OCI-LY7 (cell line): Measurements from ENCODE around the gene CDR2L. TPM values are rescaled to one million over a fixed set of nuclear protein-coding genes. Genes with fewer than 3 reads are reported as not detected.
A peak's percentile ranks its signal among the peaks of the same experiment; 100 is the strongest.

Experiments used
- BruUV-seq: library from RNA; stranded (reverse); fragments of 400-500 nt; replicated peaks from 2 replicates; lab custom pipeline; 2021; lab: Mats Ljungman, UMichigan
- CTCF ChIA-PET: fragments of 300-600 bp; sonication (Branson Sonifier 250); formaldehyde crosslinking; loops from one replicate; lab custom pipeline; 2022; ENCODE audit warnings: antibody characterized with exemption; ENCODE audit not compliant: unreplicated experiment; lab: Charles Lee
- POLR2A ChIA-PET: fragments of 300-600 bp; sonication (Branson Sonifier 250); formaldehyde crosslinking; loops from one replicate; lab custom pipeline; 2022; ENCODE audit warnings: antibody characterized with exemption; lab: Charles Lee
- DNase-seq: peaks from one replicate; pipeline ENCODE4 v3.0.0-alpha.2; 2015; ENCODE audit warnings: low spot score
- H2AFZ ChIP-seq: fragments of 200-600 bp; sonication (generic), shearing (Covaris generic); 2 replicates; pipeline ENCODE4 v1.6.1; 2014; ENCODE audit warnings: mild to moderate bottlenecking, antibody characterized with exemption, low read length, moderate library complexity
- H3K27ac ChIP-seq: fragments of 200-600 bp; sonication (generic); 2 replicates; pipeline ENCODE4 v1.5.1; 2014; ENCODE audit warnings: mixed run types, low read depth, mild to moderate bottlenecking, moderate library complexity, low read length, inconsistent platforms; ENCODE audit not compliant: poor library complexity, severe bottlenecking
- H3K36me3 ChIP-seq: fragments of 200-600 bp; sonication (generic); 2 replicates; pipeline ENCODE4 v1.6.1; 2014; ENCODE audit warnings: mild to moderate bottlenecking, antibody characterized with exemption, low read length, moderate library complexity, mixed read lengths; ENCODE audit not compliant: insufficient read depth
- H3K4me1 ChIP-seq: fragments of 200-600 bp; sonication (generic); 2 replicates; pipeline ENCODE4 v1.5.1; 2014; ENCODE audit warnings: mild to moderate bottlenecking, low read length; ENCODE audit not compliant: insufficient read depth, poor library complexity, severe bottlenecking
- H3K4me2 ChIP-seq: fragments of 200-600 bp; sonication (generic); 2 replicates; pipeline ENCODE4 v1.6.1; 2014; ENCODE audit warnings: mild to moderate bottlenecking, low read length
- H3K4me3 ChIP-seq: fragments of 200-600 bp; sonication (generic); 2 replicates; pipeline ENCODE4 v1.5.1; 2014; ENCODE audit warnings: mild to moderate bottlenecking, low read depth, low read length; ENCODE audit not compliant: poor library complexity, severe bottlenecking
- H3K79me2 ChIP-seq: fragments of 200-600 bp; sonication (generic); 2 replicates; pipeline ENCODE4 v1.6.1; 2016; ENCODE audit warnings: low read depth, mild to moderate bottlenecking, low read length, moderate library complexity, mixed read lengths; ENCODE audit not compliant: insufficient read depth
- H3K9me2 ChIP-seq: fragments of 200-600 bp; sonication (generic); 2 replicates; pipeline ENCODE4 v1.6.1; 2016; ENCODE audit warnings: mild to moderate bottlenecking, low read length, mixed read lengths; ENCODE audit not compliant: insufficient read depth
- H3K9me3 ChIP-seq: fragments of 200-600 bp; sonication (generic); 2 replicates; pipeline ENCODE4 v1.6.1; 2014; ENCODE audit warnings: mild to moderate bottlenecking, mixed run types, low read length, mixed read lengths
- H4K20me1 ChIP-seq: fragments of 200-600 bp; sonication (generic); 2 replicates; pipeline ENCODE4 v1.6.1; 2014; ENCODE audit warnings: mild to moderate bottlenecking, antibody characterized with exemption, low read length, moderate library complexity, mixed read lengths; ENCODE audit not compliant: insufficient read depth
- CTCF ChIP-seq: fragments of 200-600 bp; sonication (generic); conservative IDR thresholded peaks from 2 replicates; pipeline ENCODE4 v1.5.1; 2014; ENCODE audit warnings: mild to moderate bottlenecking, antibody characterized with exemption, low read length, moderate library complexity, mixed read lengths
- EZH2phosphoT487 ChIP-seq: fragments of 200-600 bp; sonication (generic); IDR thresholded peaks from 2 replicates; pipeline ENCODE4 v1.6.1; 2018; ENCODE audit warnings: low read depth, borderline replicate concordance, mild to moderate bottlenecking, mixed run types, antibody characterized with exemption, low read length, moderate library complexity, mixed read lengths
- intact Hi-C: fragments of 100-400 bp; cut with micrococcal nuclease; formaldehyde crosslinking; loops from one replicate; pipeline ENCODE4 v1.10.0; 2022; ENCODE audit not compliant: unreplicated experiment
- total RNA-seq, 2 experiments: library from RNA; depleted of rRNA in 1 of 2; stranded (reverse); fragments of >200 nt in 1 of 2; shearing (Covaris generic) in 1 of 2; gene quantifications; 2 replicates each; pipeline ENCODE4 v1.2.3, GENCODE V29; 2014 to 2022

The CDR2L gene
- total RNA-seq, 2 experiments from 2014 or later: 0.49 to 0.79 TPM

GRCh38 chr17:74956093-74956492 lies 31.3 kb upstream of the CDR2L start:
- peaks cover 7% of the 10 kb centered on the region for H3K4me1 ChIP-seq
- no peaks in the 10 kb centered on the region for H3K79me2 ChIP-seq
- DNase-seq: no peak
- no peak overlapping the region for H3K4me2 ChIP-seq
- CTCF ChIA-PET: interaction anchor here (0.6 kb wide), 1 partner anchor 104 kb away, joined by 3 read pairs; no protein-coding TSS in a partner anchor
- H3K27ac ChIP-seq: no peak overlapping the region
- no peaks in the 10 kb centered on the region for H3K9me2 ChIP-seq
- TF ChIP-seq CTCF (no peak), EZH2phosphoT487 (no peak)
- no TSS peak for BruUV-seq
- intact Hi-C loops: no loop called here
- no peaks in the 10 kb centered on the region for H3K36me3 ChIP-seq
- POLR2A ChIA-PET: no interaction called here
- no peaks in the 10 kb centered on the region for H3K9me3 ChIP-seq
- no peak overlapping the region for H3K4me3 ChIP-seq
- H2AFZ ChIP-seq: no peak overlapping the region
- no peaks in the 10 kb centered on the region for H4K20me1 ChIP-seq

- CTCF ChIA-PET: interaction anchor here (0.5 to 1.2 kb wide), 7 partner anchors 9 to 167 kb away, joined by 3 to 5 read pairs (median 4); partner anchors contain the start of gene OTOP2
- Histone ChIP-seq H4K20me1 (no peaks in the 10 kb centered on the region), H3K4me1 (peaks cover 7% of the 10 kb centered on the region), H3K9me3 (no peaks in the 10 kb centered on the region), H3K36me3 (no peaks in the 10 kb centered on the region), H3K4me3 (no peak overlapping the region), H3K4me2 (no peak overlapping the region), H3K79me2 (no peaks in the 10 kb centered on the region), H3K9me2 (no peaks in the 10 kb centered on the region), H3K27ac (no peak overlapping the region), H2AFZ (no peak overlapping the region)
- POLR2A ChIA-PET: interaction anchor here (0.5 to 1.2 kb wide), 3 partner anchors 9 to 85 kb away, joined by 3 to 4 read pairs (median 4); partner anchors contain the start of gene FDXR
- peak; percentile 98 for TF ChIP-seq CTCF
- no peak for TF ChIP-seq EZH2phosphoT487
- intact Hi-C loops: loop anchor here (1.0 to 2.0 kb wide), 2 partner anchors 35 to 167 kb away; partner anchors contain the start of gene USH1G
- peak; percentile 81 for DNase-seq
- BruUV-seq: no TSS peak
Observed at GRCh38 chr17:74957935-74958740, 29.3 kb upstream of the CDR2L start.
